PC-9 (cell line): ENCODE data around the gene BRSK1. TPM values are rescaled to one million over a fixed set of nuclear protein-coding genes. Genes with fewer than 3 reads are reported as not detected.

Experiments used
- BruUV-seq: library from RNA; stranded (reverse); fragments of 400-500 nt; replicated peaks from 2 replicates; lab custom pipeline; 2021; lab: Mats Ljungman, UMichigan
- CTCF ChIA-PET: fragments of 300-600 bp; sonication (Branson Sonifier 250); formaldehyde crosslinking; loops from one replicate; lab custom pipeline; 2022; ENCODE audit warnings: antibody characterized with exemption; lab: Charles Lee
- POLR2A ChIA-PET: fragments of 300-600 bp; sonication (Branson Sonifier 250); formaldehyde crosslinking; loops from one replicate; lab custom pipeline; 2022; ENCODE audit warnings: antibody characterized with exemption; ENCODE audit not compliant: unreplicated experiment; lab: Charles Lee
- DNase-seq, 2 experiments: peaks; one replicate each; pipeline versions ENCODE4 v3.0.0 to v3.0.0-alpha.2; 2015 to 2022; ENCODE audit warnings: mixed read lengths in 1 of 2
- H2AFZ ChIP-seq: fragments of 200-600 bp; sonication (generic); 2 replicates; pipeline ENCODE4 v1.8.1; 2017; ENCODE audit warnings: antibody characterized with exemption
- H3F3A ChIP-seq: fragments of 200-600 bp; sonication (generic); 2 replicates; pipeline ENCODE4 v1.8.1; 2017; ENCODE audit warnings: antibody characterized with exemption, mild to moderate bottlenecking, low read depth; ENCODE audit not compliant: insufficient read depth
- H3K27ac ChIP-seq: fragments of 200-600 bp; sonication (generic); 2 replicates; pipeline ENCODE4 v1.6.1; 2016; ENCODE audit warnings: mixed run types
- H3K27me3 ChIP-seq: fragments of 200-600 bp; sonication (generic); 2 replicates; pipeline ENCODE4 v1.6.1; 2016; ENCODE audit warnings: low read depth, mixed run types; ENCODE audit not compliant: insufficient read depth
- H3K36me3 ChIP-seq: fragments of 200-600 bp; sonication (generic); 2 replicates; pipeline ENCODE4 v1.6.1; 2016; ENCODE audit warnings: low read depth, mixed run types
- H3K4me1 ChIP-seq: fragments of 200-600 bp; sonication (generic); replicated peaks from 2 replicates; pipeline ENCODE4 v1.6.1; 2016; ENCODE audit warnings: mixed run types; ENCODE audit not compliant: insufficient read depth
- H3K4me2 ChIP-seq: fragments of 200-600 bp; sonication (generic); 2 replicates; pipeline ENCODE4 v1.6.1; 2017; ENCODE audit warnings: mixed run types
- H3K4me3 ChIP-seq: fragments of 200-600 bp; sonication (generic); 2 replicates; pipeline ENCODE4 v1.6.1; 2016; ENCODE audit warnings: mixed run types
- H3K79me2 ChIP-seq: fragments of 200-600 bp; sonication (generic); 2 replicates; pipeline ENCODE4 v1.6.1; 2017; ENCODE audit warnings: low read depth, mixed run types
- H3K9me2 ChIP-seq: fragments of 200-600 bp; sonication (generic); 2 replicates; pipeline ENCODE4 v1.8.1; 2017; ENCODE audit warnings: mild to moderate bottlenecking; ENCODE audit not compliant: insufficient read depth
- H3K9me3 ChIP-seq: fragments of 200-600 bp; sonication (generic); 2 replicates; pipeline ENCODE4 v1.8.1; 2016; ENCODE audit warnings: low read depth; ENCODE audit not compliant: insufficient read depth
- H4K20me1 ChIP-seq: fragments of 200-600 bp; sonication (generic); 2 replicates; pipeline ENCODE4 v1.8.1; 2017; ENCODE audit not compliant: insufficient read depth
- EZH2 ChIP-seq: fragments of 200-600 bp; sonication (generic); IDR thresholded peaks from 2 replicates; pipeline ENCODE4 v1.8.0; 2017; ENCODE audit warnings: antibody characterized with exemption, low read depth
- intact Hi-C: fragments of 100-400 bp; cut with micrococcal nuclease; formaldehyde crosslinking; loops from one replicate; pipeline ENCODE4 v1.10.0; 2022; ENCODE audit not compliant: unreplicated experiment
- total RNA-seq: library from RNA; stranded (reverse); gene quantifications from 2 replicates; pipeline ENCODE4 v1.2.3, GENCODE V29; 2021
- TF ChIP-seq, protein P1 (sequence below): fragments of 200-600 bp; sonication (generic); conservative IDR thresholded peaks from 2 replicates; pipeline ENCODE4 v1.6.1; 2017; ENCODE audit warnings: mixed run types, antibody characterized with exemption, mild to moderate bottlenecking, moderate library complexity

BRSK1 gene
- total RNA-seq, 1 experiment from 2014 or later: 6.5 TPM

GRCh38 chr19:55251341-55252081 lies 32.3 kb upstream of the BRSK1 start:
- Histone ChIP-seq H3K4me2 (peak overlapping the region; percentile 7), H2AFZ (no peak overlapping the region), H3K36me3 (peaks cover 2% of the 10 kb centered on the region; the same call in 1 of the 2 replicates), H3K4me1 (peaks cover 64% of the 10 kb centered on the region), H3K27ac (peak overlapping the region; percentile 32), H3F3A (peaks cover 26% of the 10 kb centered on the region; the same call in 1 of the 2 replicates), H3K4me3 (no peak overlapping the region), H4K20me1 (peaks cover 99% of the 10 kb centered on the region), H3K79me2 (peaks cover 100% of the 10 kb centered on the region), H3K27me3 (no peaks in the 10 kb centered on the region), H3K9me2 (no peaks in the 10 kb centered on the region), H3K9me3 (no peaks in the 10 kb centered on the region)
- DNase-seq: peak; percentile 58 to 70
- no peak for TF ChIP-seq EZH2
- TF ChIP-seq, protein P1, sequence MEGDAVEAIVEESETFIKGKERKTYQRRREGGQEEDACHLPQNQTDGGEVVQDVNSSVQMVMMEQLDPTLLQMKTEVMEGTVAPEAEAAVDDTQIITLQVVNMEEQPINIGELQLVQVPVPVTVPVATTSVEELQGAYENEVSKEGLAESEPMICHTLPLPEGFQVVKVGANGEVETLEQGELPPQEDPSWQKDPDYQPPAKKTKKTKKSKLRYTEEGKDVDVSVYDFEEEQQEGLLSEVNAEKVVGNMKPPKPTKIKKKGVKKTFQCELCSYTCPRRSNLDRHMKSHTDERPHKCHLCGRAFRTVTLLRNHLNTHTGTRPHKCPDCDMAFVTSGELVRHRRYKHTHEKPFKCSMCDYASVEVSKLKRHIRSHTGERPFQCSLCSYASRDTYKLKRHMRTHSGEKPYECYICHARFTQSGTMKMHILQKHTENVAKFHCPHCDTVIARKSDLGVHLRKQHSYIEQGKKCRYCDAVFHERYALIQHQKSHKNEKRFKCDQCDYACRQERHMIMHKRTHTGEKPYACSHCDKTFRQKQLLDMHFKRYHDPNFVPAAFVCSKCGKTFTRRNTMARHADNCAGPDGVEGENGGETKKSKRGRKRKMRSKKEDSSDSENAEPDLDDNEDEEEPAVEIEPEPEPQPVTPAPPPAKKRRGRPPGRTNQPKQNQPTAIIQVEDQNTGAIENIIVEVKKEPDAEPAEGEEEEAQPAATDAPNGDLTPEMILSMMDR: no peak
- POLR2A ChIA-PET: interaction anchor here (0.5 to 0.6 kb wide), 2 partner anchors 32 to 403 kb away, joined by 4 to 8 read pairs; partner anchors contain the start of gene BRSK1
- CTCF ChIA-PET: no interaction called here
- BruUV-seq: no TSS peak
- intact Hi-C loops: no loop called here

DNA sequence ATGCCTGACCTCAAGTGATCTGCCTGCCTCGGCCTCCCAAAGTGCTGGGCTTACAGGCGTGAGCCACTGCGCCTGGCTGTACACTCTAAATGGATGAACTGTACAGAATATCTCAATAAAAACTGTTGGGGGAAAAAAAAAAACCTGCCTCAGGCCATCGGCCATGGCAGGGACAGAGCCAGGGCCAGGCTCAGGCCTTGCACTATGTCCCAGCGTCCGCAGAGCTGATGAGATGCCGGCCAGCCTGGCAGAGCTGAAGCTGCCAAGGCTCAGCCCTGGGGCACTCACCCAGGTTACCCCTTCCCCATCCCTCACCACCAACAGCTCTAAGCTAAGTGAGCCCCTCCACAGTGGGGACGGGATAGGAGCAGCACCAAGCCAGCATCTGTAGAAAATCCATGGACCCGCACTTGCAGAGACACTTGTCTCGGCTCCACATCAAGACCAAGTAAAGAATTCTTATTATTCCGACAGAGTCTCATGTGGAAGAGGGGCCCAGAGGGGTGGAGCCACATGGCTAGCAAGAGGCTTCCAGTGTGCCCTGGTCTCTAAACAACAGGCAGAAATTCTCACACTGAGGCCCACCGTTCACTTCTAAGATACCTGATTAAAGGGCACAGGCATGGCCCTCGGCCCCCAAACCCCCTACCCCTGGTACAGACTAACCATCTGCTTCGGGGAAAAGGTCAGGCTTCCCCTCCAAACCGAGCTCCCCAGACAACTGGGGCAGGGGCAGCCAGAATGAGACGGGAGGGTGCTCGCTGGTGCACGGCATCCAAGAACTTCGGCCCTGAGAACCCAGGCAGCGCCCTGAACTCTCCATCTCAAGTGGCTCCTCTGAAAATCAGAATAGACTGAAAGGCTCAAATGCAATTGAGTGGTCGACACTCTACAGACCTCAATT lies 30.8 kb upstream of the BRSK1 start:
- intact Hi-C loops: no loop called here
- no TSS peak for BruUV-seq
- CTCF ChIA-PET: no interaction called here

More for the DNA sequence above, 30.8 kb upstream of the BRSK1 start:
- Histone ChIP-seq H3K27me3 (no peaks in the 10 kb centered on the region), H3K9me3 (no peaks in the 10 kb centered on the region), H3K4me3 (no peak overlapping the region), H2AFZ (no peak overlapping the region), H3K79me2 (peaks cover 100% of the 10 kb centered on the region), H3K4me2 (no peak overlapping the region), H3K4me1 (peaks cover 62% of the 10 kb centered on the region), H4K20me1 (peaks cover 99% of the 10 kb centered on the region), H3F3A (peaks cover 36% of the 10 kb centered on the region), H3K9me2 (no peaks in the 10 kb centered on the region), H3K36me3 (no peaks in the 10 kb centered on the region), H3K27ac (no peak overlapping the region)
- TF ChIP-seq, protein P1: no peak
- no peak for TF ChIP-seq EZH2
- no peak for DNase-seq
- POLR2A ChIA-PET: no interaction called here
